ENCODE results near the gene IP6K1.
A peak's percentile ranks its signal among the peaks of the same experiment; 100 is the strongest.
"Not testable (repeated sequence)": the region's sequence is repeated elsewhere in the genome, so short reads cannot be mapped to it uniquely, and the experiment has no call there.

The IP6K1 gene

DNA sequence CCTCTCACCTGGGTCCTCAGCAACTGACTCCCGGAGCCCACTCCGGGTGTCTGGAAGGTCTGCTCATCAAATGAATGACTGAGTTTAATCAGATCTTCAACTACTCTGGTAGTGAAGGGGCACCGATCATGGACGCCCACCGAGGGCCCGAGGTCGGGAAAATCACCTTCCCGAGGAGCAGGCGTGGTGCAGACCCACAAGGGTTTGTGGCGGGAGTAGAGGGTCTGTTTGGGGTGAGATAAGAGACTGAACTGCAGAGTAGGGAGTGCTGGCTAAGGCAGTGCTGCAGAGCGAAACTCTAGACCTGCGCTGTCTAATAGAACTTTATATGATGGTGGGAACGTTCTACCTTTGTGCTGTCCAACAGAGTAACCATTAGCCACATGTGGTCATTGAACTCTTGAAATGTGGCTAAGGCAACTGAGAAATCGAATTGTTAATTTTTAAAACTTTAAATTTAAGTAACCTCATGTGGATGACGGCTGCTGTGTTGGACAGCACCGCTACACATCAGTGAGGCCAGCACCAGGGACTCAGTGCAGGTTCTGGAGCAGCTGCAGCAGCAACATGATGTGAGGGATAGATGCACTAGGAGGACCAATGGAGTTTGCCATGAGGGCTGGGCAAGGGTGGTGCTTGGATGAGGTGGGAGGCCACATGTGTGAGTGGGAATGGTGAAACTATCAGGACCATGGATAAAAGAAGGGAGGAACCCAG is 96.3 kb downstream of the IP6K1 start:
- not testable (repeated sequence) for DNase-seq (ENCODE audit: low read depth in 2 of 3, low spot score in 2 of 3)

DNA sequence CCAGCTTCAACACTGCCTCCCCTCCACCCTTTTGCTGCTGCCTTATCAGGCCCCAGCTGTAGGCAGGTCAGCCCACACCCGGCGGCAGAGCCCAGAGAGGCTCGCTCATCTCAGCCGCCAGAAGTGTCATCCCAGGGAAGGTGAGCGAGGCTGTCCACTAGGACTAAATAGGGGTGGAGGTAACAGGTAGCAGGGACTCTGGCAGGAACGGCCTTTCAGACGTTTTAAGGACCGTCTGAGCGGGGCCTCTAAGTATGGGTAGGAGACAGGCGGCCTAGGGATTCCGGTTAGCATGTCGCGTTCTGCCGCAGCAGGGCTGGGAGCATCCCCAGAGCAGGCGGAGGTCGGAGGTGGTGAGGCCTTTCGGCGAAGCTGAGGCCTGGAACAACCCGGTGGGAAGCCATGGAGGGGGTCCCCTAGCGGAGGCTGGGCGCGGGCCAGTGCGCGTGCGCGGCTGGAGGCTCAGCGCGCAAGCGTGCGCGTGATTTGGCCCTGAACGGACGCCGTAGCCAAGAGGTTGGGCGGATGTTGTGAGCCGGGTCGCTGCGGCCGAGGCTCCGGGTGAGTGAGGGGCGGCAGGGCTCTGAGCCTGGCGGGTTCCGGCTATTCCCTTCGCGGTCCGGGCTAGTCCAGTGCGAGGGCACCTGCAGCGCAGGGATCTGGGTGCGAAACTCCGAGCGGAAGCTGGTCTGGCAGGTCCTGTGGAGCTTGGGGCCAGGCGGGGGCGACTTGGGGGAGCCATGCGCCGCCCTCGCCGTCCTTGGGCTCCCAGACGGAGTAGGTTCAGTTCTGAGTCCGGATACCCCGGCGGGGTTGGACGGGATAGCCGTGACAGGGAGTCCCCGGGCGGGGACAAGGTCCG is 97.1 kb downstream of the IP6K1 start, which contains the start of the genes MST1 and RNF123:
MST1 (minus strand) TSS at position 429 of the 862 bp plus-strand sequence. CDS start 783 bp downstream, outside the sequence.
RNF123 (plus strand) TSS at position 512 of the 862 bp plus-strand sequence. CDS start 1,609 bp downstream, outside the sequence.
- peak; percentile 85 to 91 (median 90) for DNase-seq (ENCODE audit: low read depth in 2 of 3, low spot score in 2 of 3)

DNA sequence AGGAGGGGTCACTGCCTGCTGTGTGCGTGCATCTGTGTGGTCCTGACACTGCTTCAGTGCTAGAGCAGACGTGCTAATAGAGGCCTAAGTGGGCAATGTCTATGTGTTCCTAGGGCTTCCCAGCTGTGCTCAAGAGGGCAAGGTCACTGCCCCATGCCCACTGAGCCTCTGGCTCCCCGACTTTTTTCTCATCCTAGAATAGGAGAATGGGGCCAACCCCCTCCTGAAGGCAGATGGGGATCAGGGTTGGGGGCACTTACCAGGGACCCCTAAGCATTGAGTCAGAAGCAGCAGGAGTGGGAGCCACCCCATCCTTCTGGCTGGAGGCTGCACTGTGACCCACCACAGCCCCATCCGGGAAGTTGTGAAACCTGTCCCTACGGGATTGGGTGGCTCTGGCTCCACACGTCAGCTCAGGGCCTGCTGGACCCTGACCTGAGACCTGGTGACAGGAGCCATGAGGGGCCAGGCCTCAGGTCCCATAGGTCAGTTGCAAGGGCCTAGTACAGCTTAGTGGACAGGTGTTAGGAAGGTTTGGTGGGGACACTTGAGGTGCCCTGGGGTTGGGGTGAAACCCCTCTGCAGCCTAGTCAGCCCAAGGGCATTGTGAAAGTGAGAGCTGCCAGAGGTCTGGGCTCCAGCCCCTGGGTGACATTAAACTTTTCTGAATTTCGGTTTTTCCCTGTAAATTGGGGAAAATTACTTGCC is 97.8 kb downstream of the IP6K1 start:
- DNase-seq (ENCODE audit: low read depth in 2 of 3, low spot score in 2 of 3) = not testable (repeated sequence)

DNA sequence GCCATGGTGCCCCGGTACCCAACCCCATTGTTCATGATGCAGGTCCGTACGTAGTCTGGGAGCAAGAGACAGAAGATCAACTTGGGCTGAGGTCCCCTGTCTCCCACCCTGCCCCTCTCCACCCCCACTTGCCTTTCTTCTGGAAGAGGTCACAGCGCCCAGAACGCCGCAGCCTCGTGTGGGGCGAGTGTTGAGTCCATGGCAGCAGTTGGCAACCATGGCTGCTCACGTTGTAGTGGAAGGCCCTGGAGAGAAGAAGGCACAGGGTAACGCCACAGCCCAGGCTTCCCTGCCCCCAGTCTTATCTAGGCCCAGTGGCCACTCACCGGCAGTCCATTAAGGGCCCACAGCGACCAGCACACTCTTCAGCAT is 98.9 kb downstream of the IP6K1 start:
- not testable (repeated sequence) for DNase-seq (ENCODE audit: low read depth in 2 of 3, low spot score in 2 of 3)

DNA sequence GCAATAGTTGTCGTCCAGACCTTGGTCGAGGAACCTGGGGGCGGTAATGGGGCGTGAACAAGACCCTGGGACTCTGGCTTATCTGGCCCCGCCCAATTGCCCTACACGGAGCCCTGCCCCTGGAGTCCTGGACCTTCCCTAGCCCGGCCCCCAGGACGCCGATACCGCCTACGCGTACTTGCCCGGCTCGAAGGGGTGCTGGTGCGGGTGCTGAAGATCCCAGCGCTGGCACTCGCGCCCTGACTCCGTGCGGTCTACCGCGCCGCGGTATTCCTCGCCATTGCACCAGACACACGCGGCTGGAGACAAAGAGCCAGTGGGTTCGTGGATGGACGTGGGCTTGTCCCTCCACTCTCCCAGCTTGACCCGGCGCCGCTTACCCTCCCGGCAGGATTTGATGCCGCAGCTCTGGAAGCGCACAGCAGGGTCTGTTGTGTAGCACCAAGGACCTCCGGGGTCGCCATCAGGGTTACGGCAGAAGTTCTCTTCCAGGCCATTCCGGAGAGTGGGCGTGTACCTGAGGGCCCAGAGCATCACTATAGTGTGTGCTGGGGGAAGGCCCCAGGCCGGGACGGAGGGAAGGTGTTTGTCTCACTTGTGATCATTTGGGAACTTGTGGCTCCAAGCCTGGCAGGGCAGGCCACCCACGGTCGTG is 99.4 kb downstream of the IP6K1 start:
- peak in 1 of 3 experiments; percentile 24 for DNase-seq (ENCODE audit: low read depth in 2 of 3, low spot score in 2 of 3)

DNA sequence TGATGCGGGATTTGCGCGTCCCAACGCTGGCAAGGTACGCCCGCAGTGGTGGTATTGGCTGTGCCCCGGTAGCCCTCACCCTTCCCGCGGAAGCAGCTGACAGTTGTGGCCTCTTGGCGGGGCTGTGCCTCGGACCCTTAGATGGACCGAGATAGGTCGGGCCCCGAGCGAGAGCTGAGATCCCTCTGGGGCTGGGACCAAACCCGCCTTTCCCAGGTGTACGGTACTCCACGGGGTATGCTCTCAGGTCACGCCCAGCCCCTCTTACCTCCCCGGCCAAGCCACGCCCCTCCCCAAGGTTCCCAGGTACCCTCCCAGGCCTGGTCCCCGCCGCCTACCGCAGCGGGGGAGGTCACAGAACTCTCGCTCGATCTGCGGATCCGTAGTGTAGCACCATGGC is 100.0 kb downstream of the IP6K1 start:
- not testable (repeated sequence) for DNase-seq (ENCODE audit: low read depth in 2 of 3, low spot score in 2 of 3)

DNA sequence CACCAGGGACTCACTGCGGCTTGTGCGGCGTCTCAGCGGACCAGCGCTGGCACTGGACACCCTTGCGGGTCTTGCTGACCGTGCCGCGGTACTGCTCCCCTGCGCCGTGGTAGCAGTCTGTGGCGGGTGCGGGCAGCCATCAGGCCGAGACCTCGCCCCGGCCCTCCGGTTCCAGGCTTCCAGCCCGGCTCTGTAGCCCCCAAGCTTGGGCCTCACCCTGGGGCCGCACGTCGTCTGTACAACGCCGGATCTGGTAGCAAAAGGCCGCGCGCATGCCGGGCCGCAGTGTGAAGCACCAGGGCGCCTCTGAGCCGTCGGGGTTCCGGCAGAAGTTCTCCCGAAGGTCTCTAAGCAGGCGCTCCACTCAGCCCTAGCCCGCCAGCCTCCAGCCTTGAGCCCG is 100.5 kb downstream of the IP6K1 start:
- DNase-seq (ENCODE audit: low read depth in 2 of 3, low spot score in 2 of 3) = not testable (repeated sequence)

DNA sequence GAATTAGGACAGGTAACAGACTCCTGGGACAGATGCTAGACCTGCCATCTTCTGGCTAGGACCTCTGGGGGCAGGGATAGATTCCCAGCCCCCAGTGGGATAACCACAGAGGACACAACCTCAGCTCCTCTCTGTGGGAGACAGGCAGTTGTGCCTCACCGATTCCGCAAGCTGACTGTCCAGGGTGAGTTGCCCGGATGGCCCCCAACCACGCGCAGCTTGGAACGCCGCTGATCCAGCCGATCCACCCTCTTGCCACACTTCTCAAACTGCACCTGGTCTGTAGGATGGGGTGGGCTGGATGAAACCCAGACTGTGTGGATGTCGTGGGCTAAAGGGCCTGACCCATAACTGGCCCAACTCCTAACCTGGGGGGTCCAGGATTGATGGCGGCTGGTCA is 101.2 kb downstream of the IP6K1 start:
- not testable (repeated sequence) for DNase-seq (ENCODE audit: low read depth in 2 of 3, low spot score in 2 of 3)

DNA sequence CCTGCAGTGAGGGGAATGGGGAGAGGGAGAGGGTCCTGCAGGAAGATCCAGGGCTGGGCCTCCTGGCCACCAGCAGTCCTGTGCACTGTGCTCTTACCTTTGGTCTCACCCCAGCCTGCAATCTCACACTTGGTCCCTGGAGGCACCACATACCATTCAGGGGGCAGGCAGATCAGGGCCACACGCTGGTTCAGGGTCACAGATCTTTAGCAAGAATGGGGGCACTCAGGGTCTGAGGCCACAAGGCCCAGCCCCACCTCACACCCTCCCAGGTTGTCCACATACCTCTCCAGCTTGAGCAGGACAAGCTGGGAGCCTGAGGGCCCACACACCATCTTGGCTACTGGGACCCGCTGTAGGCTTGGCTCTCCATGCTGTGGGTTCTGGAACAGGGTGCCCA is 101.9 kb downstream of the IP6K1 start:
- DNase-seq (ENCODE audit: low read depth in 2 of 3, low spot score in 2 of 3) = not testable (repeated sequence)

DNA sequence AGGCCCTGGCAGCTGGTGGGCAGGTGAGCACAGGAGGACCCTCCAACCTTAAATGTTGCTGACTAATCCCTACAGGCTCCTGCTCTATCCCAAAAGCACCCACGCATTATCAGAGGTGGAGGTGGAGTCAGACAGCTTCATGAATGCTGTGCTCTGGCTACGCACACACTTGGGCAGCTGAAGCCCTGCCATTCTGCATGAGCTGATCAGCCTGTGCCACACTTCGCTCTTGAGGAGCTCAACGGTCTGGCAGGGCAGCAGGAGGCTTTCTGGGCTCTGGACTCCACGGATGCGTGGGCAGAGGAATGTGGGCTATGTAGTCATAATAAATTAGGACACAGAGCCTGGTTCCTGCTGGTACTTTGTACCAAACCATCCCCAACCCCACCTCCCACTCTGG is 103.2 kb downstream of the IP6K1 start:
- DNase-seq (ENCODE audit: low read depth in 2 of 3, low spot score in 2 of 3) = no peak

DNA sequence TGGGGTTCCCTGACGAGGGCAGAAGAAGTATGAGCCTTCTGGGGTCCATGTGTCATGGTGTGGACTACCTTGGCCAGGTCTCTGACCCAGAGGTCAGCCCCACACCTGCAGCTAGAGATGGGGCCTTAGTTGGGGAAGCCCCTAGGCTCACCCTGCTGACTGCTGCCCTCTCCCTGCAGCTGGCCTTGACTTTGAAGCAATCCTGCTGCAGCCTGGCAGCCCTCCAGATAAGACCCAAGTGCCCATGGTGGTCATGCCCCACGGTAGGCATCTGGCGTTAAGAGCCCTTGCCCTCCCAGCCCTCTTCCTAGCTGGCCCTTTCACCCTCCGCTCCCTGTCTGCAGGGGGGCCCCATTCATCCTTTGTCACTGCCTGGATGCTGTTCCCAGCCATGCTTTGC is 104.8 kb downstream of the IP6K1 start:
- DNase-seq (ENCODE audit: low read depth in 2 of 3, low spot score in 2 of 3) = no peak

DNA sequence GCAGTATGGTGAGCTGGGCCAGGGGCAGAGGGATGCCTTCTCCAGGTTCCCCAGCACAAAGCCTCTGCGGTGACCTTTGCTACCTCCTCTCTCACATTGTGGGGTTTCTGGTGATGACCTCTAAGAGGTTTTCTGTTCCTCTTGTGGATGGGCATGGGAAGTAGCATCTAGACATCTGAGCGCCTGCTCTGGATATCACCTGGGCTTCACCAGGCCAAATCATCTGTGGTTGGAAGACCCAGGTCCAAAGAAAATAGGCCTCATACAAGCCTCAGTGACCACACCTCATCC is 105.2 kb downstream of the IP6K1 start:
- DNase-seq (ENCODE audit: low read depth in 2 of 3, low spot score in 2 of 3) = no peak

DNA sequence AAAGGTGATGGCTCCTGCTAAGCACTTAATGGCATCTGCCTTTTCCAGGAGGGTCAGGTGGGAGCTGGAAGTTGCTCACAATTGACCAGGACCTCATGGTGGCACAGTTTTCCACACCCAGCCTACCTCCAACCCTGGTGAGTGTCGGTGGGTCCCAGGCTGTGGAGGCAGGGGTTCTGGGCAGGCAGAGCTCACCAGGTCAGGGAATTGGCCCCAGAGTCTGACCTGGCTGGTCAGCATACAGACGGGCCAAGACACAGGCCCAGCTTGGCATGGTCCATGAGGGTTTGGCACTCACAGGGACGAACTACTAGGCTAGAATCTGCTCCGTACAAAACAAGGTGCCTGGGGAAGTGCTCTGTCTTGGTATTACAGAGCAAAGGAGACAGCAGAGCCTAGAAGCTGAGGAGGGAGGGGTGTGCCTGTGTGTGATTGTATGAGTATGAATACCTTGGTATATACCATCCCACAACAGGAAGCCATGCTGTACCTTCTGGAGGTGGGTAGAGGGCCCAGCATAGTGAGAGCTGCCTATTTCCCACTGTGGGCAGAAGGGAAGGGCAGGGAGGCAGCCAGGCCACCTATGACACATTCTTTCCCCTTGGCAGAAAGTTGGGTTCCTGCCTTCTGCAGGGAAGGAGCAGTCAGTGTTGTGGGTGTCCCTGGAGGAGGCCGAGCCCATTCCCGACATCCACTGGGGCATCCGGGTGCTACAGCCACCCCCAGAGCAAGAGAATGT is 105.7 kb downstream of the IP6K1 start:
- no peak for DNase-seq (ENCODE audit: low read depth in 2 of 3, low spot score in 2 of 3)

DNA sequence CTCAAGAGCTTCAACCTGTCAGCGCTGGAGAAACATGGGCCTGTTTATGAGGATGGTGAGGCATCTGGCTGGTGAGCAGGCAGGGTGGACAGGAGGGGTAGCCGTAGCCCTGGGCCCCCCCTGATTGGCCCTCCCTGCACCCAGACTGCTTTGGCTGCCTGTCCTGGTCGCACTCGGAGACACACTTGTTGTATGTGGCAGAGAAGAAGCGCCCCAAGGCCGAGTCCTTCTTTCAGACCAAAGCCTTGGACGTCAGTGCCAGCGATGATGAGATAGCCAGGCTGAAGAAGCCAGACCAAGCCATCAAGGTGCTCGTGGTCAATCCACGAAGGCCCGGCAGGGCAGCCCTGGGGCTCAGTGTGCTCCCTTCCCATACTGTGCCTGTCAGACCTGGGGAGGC is 110.4 kb downstream of the IP6K1 start:
- DNase-seq (ENCODE audit: low read depth in 2 of 3, low spot score in 2 of 3) = no peak

DNA sequence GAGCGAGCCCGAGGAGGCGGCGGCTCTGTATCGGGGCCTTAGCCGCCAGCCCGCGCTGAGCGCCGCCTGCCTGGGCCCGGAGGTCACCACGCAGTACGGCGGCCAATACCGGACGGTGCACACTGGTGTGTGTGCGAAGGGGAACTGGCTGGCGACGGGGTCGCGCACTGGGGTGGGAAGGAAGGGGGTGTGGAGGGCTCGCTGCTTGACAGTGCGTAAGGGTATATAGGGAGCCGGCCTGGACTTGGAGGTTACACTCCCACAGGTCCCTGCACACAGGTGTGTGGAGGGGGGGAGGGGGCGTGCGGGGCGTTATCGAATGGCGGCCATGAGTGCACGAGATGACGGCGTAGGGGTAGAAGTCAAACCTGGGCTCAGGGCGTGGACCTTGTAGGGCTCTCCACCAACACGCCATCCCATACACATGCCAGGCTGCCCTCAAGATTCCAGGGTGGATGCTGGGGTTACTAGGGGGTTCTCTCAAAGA is 111.8 kb downstream of the IP6K1 start:
- DNase-seq (ENCODE audit: low read depth in 2 of 3, low spot score in 2 of 3) = no peak
